Suprapubic skin (tissue), 4 donors: ENCODE results near the gene UBIAD1.

Experiments used
- EP300 ChIP-seq: sonication (generic); formaldehyde crosslinking; IDR thresholded peaks from one replicate; pipeline ENCODE4 v1.6.1; 2017; ENCODE audit warnings: antibody characterized with exemption
- POLR2AphosphoS5 ChIP-seq, 3 donors: sonication (generic); formaldehyde crosslinking; IDR thresholded peaks; one replicate each; pipeline ENCODE4 v1.6.1; 2017; ENCODE audit warnings: antibody characterized with exemption in 3 of 3
- TF ChIP-seq, protein P1 (sequence below), 2 donors: fragments of 200-600 bp in 1 of 2; fragments of 450-650 bp in 1 of 2; sonication (generic) in 1 of 2; IDR thresholded peaks; one replicate each; pipeline ENCODE4 v1.5.1; 2016 to 2019; ENCODE audit warnings: antibody characterized with exemption in 2 of 2, mild to moderate bottlenecking in 1 of 2, moderate library complexity in 1 of 2

DNA sequence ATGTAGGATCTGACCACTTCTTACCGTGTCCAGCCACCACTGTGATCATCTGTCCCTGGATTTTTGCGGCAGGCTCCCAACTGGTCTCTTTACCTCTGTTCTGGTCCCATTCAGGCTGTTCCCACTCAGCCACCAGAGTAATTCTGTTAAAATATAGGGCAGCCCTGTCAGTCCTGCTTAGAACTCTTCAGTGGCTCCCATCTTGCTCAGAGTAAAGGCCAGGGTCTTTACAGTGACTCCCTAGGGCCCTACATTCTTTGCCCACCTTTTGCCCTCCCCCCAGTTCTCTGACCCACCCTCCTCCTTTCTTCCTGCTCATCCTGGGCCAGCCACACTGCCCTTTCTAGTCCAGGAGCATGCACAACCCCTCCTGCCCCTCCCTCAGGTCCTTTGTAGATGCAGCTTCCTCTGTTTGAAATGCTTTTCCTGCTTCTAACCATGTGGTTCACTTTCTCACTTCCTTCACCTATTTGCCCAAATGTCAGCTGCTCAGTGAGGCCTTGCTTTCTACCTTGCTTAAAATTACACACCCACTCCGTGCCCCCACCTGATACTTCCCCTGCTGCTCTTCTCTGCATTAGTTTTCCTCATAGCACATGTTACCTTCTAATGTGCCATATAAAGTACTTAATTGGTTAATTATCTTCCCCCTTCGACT is 7.8 kb downstream of the UBIAD1 start:
- TF ChIP-seq, protein P1, sequence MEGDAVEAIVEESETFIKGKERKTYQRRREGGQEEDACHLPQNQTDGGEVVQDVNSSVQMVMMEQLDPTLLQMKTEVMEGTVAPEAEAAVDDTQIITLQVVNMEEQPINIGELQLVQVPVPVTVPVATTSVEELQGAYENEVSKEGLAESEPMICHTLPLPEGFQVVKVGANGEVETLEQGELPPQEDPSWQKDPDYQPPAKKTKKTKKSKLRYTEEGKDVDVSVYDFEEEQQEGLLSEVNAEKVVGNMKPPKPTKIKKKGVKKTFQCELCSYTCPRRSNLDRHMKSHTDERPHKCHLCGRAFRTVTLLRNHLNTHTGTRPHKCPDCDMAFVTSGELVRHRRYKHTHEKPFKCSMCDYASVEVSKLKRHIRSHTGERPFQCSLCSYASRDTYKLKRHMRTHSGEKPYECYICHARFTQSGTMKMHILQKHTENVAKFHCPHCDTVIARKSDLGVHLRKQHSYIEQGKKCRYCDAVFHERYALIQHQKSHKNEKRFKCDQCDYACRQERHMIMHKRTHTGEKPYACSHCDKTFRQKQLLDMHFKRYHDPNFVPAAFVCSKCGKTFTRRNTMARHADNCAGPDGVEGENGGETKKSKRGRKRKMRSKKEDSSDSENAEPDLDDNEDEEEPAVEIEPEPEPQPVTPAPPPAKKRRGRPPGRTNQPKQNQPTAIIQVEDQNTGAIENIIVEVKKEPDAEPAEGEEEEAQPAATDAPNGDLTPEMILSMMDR (IDR thresholded peaks at IDR 0.05), result no peak
- TF ChIP-seq EP300 (no peak), POLR2AphosphoS5 (IDR thresholded peaks at IDR 0.05) (no peak)
